ENCODE results near the gene C22orf39. TPM values are rescaled to one million over a fixed set of nuclear protein-coding genes. Genes with fewer than 3 reads are reported as not detected.

C22orf39 gene
- total RNA-seq, 2 experiments from 2014 or later, result 33.3 to 34.0 TPM

GRCh38 chr22:19407649-19408606 lies 39.6 kb downstream of the C22orf39 start:
- Mint-ChIP-seq H3K4me1 (peaks cover 8% of the 10 kb centered on the region), H3K9me3 (no peaks in the 10 kb centered on the region), H3K36me3 (ENCODE audit: low read depth) (peaks cover 37% of the 10 kb centered on the region), H3K27ac (no peak overlapping the region), H3K4me3 (no peak overlapping the region), H3K27me3 (no peaks in the 10 kb centered on the region)
- ChIA-PET POLR2A (no interaction called here), CTCF (interaction anchor here (1.0 kb wide), 1 partner anchor 15 kb away, joined by 3 read pairs; no protein-coding TSS in a partner anchor)
- no peak for DNase-seq

- H3K9me3 Mint-ChIP-seq, result no peaks in the 10 kb centered on the region
- no peak overlapping the region for H3K27ac Mint-ChIP-seq
- no peaks in the 10 kb centered on the region for H3K27me3 Mint-ChIP-seq
- POLR2A ChIA-PET, result no interaction called here
- no peak for DNase-seq
- peaks cover under 1% of the 10 kb centered on the region for H3K4me1 Mint-ChIP-seq
- peaks cover 31% of the 10 kb centered on the region for H3K36me3 Mint-ChIP-seq (ENCODE audit: low read depth)
- no peak overlapping the region for H3K4me3 Mint-ChIP-seq
- CTCF ChIA-PET, result no interaction called here
Observed at GRCh38 chr22:19406846-19407245, 40.7 kb downstream of the C22orf39 start.

GRCh38 chr22:19406281-19406811 lies 41.2 kb downstream of the C22orf39 start:
- POLR2A ChIA-PET, result no interaction called here
- H3K36me3 Mint-ChIP-seq (ENCODE audit: low read depth), result peaks cover 34% of the 10 kb centered on the region
- DNase-seq, result peak; percentile 16
- CTCF ChIA-PET, result interaction anchor here (0.9 kb wide), 1 partner anchor 9 kb away, joined by 3 read pairs; no protein-coding TSS in a partner anchor
- H3K27ac Mint-ChIP-seq, result peak overlapping the region; percentile 3
- H3K27me3 Mint-ChIP-seq, result no peaks in the 10 kb centered on the region
- no peaks in the 10 kb centered on the region for H3K9me3 Mint-ChIP-seq
- H3K4me1 Mint-ChIP-seq, result no peaks in the 10 kb centered on the region
- no peak overlapping the region for H3K4me3 Mint-ChIP-seq

- H3K4me1 Mint-ChIP-seq, result no peaks in the 10 kb centered on the region
- ChIA-PET CTCF (interaction anchor here (0.5 to 0.9 kb wide), 2 partner anchors 9 to 55 kb away, joined by 3 read pairs; no protein-coding TSS in a partner anchor), POLR2A (no interaction called here)
- no peaks in the 10 kb centered on the region for H3K9me3 Mint-ChIP-seq
- peaks cover 40% of the 10 kb centered on the region for H3K36me3 Mint-ChIP-seq (ENCODE audit: low read depth)
- DNase-seq, result no peak
- no peak overlapping the region for H3K4me3 Mint-ChIP-seq
- H3K27me3 Mint-ChIP-seq, result no peaks in the 10 kb centered on the region
- no peak overlapping the region for H3K27ac Mint-ChIP-seq
Observed at GRCh38 chr22:19405652-19406051, 41.9 kb downstream of the C22orf39 start.

- CTCF ChIA-PET, result interaction anchor here (0.5 kb wide), 1 partner anchor 56 kb away, joined by 3 read pairs; no protein-coding TSS in a partner anchor
- Mint-ChIP-seq H3K27ac (no peak overlapping the region), H3K9me3 (no peaks in the 10 kb centered on the region), H3K36me3 (ENCODE audit: low read depth) (peaks cover 38% of the 10 kb centered on the region), H3K4me1 (no peaks in the 10 kb centered on the region), H3K27me3 (no peaks in the 10 kb centered on the region), H3K4me3 (no peak overlapping the region)
- POLR2A ChIA-PET, result no interaction called here
- DNase-seq, result no peak
Observed at GRCh38 chr22:19405133-19405532, 42.4 kb downstream of the C22orf39 start.

GRCh38 chr22:19404676-19405075 lies 42.8 kb downstream of the C22orf39 start:
- no peak for DNase-seq
- H3K4me1 Mint-ChIP-seq, result no peaks in the 10 kb centered on the region
- peak overlapping the region; percentile 6 for H3K27ac Mint-ChIP-seq
- no peaks in the 10 kb centered on the region for H3K27me3 Mint-ChIP-seq
- POLR2A ChIA-PET, result no interaction called here
- peaks cover 34% of the 10 kb centered on the region for H3K36me3 Mint-ChIP-seq (ENCODE audit: low read depth)
- H3K9me3 Mint-ChIP-seq, result no peaks in the 10 kb centered on the region
- no peak overlapping the region for H3K4me3 Mint-ChIP-seq
- CTCF ChIA-PET, result no interaction called here

- DNase-seq, result no peak
- Mint-ChIP-seq H3K4me3 (no peak overlapping the region), H3K4me1 (peaks cover 6% of the 10 kb centered on the region), H3K9me3 (no peaks in the 10 kb centered on the region), H3K36me3 (ENCODE audit: low read depth) (peaks cover 37% of the 10 kb centered on the region), H3K27ac (no peak overlapping the region), H3K27me3 (no peaks in the 10 kb centered on the region)
- ChIA-PET CTCF (interaction anchor here (0.6 to 1.3 kb wide), 3 partner anchors 9 to 507 kb away, joined by 3 read pairs; no protein-coding TSS in a partner anchor), POLR2A (interaction anchor here (0.6 kb wide), 1 partner anchor 10 kb away, joined by 3 read pairs; no protein-coding TSS in a partner anchor)
Observed at GRCh38 chr22:19402642-19403191, 44.8 kb downstream of the C22orf39 start.

- CTCF ChIA-PET, result no interaction called here
- no peak for DNase-seq
- peaks cover 6% of the 10 kb centered on the region for H3K4me1 Mint-ChIP-seq
- POLR2A ChIA-PET, result no interaction called here
- H3K27me3 Mint-ChIP-seq, result no peaks in the 10 kb centered on the region
- H3K9me3 Mint-ChIP-seq, result no peaks in the 10 kb centered on the region
- H3K4me3 Mint-ChIP-seq, result no peak overlapping the region
- no peak overlapping the region for H3K27ac Mint-ChIP-seq
- H3K36me3 Mint-ChIP-seq (ENCODE audit: low read depth), result peaks cover 37% of the 10 kb centered on the region
Observed at GRCh38 chr22:19401483-19401882, 46.0 kb downstream of the C22orf39 start.

- Mint-ChIP-seq H3K27ac (no peak overlapping the region), H3K4me1 (peaks cover 6% of the 10 kb centered on the region), H3K9me3 (no peaks in the 10 kb centered on the region), H3K27me3 (no peaks in the 10 kb centered on the region), H3K4me3 (no peak overlapping the region), H3K36me3 (ENCODE audit: low read depth) (peaks cover 35% of the 10 kb centered on the region)
- ChIA-PET POLR2A (no interaction called here), CTCF (no interaction called here)
- no peak for DNase-seq
Observed at GRCh38 chr22:19400881-19401280, 46.6 kb downstream of the C22orf39 start.

- CTCF ChIA-PET, result interaction anchor here (0.6 to 0.7 kb wide), 3 partner anchors 21 to 560 kb away, joined by 3 read pairs; no protein-coding TSS in a partner anchor
- H3K4me3 Mint-ChIP-seq, result no peak overlapping the region
- peaks cover 40% of the 10 kb centered on the region for H3K36me3 Mint-ChIP-seq (ENCODE audit: low read depth)
Observed at GRCh38 chr22:19398652-19399051, 48.9 kb downstream of the C22orf39 start.

GRCh38 chr22:19398206-19398605 lies 49.3 kb downstream of the C22orf39 start:
- CTCF ChIA-PET, result interaction anchor here (0.6 kb wide), 1 partner anchor 22 kb away, joined by 3 read pairs; no protein-coding TSS in a partner anchor
- no peaks in the 10 kb centered on the region for H3K9me3 Mint-ChIP-seq
- peaks cover 6% of the 10 kb centered on the region for H3K4me1 Mint-ChIP-seq
- no peak overlapping the region for H3K4me3 Mint-ChIP-seq
- peaks cover 41% of the 10 kb centered on the region for H3K36me3 Mint-ChIP-seq (ENCODE audit: low read depth)
- no peaks in the 10 kb centered on the region for H3K27me3 Mint-ChIP-seq
- H3K27ac Mint-ChIP-seq, result peak overlapping the region; percentile 47
- POLR2A ChIA-PET, result no interaction called here
- no peak for DNase-seq

More at GRCh38 chr22:19398652-19399051, 48.9 kb downstream of the C22orf39 start:
- peaks cover 6% of the 10 kb centered on the region for H3K4me1 Mint-ChIP-seq
- POLR2A ChIA-PET, result no interaction called here
- H3K27ac Mint-ChIP-seq, result peak overlapping the region; percentile 47
- DNase-seq, result no peak
- no peaks in the 10 kb centered on the region for H3K9me3 Mint-ChIP-seq
- no peaks in the 10 kb centered on the region for H3K27me3 Mint-ChIP-seq

GRCh38 chr22:19397734-19398104 lies 49.8 kb downstream of the C22orf39 start:
- no peak overlapping the region for H3K4me3 Mint-ChIP-seq
- CTCF ChIA-PET, result interaction anchor here (0.9 to 1.4 kb wide), 2 partner anchors 8 to 219 kb away, joined by 3 read pairs; partner anchors contain the start of gene SLC25A1
- no peaks in the 10 kb centered on the region for H3K9me3 Mint-ChIP-seq
- no peaks in the 10 kb centered on the region for H3K27me3 Mint-ChIP-seq
- H3K36me3 Mint-ChIP-seq (ENCODE audit: low read depth), result peaks cover 43% of the 10 kb centered on the region
- H3K4me1 Mint-ChIP-seq, result peaks cover 6% of the 10 kb centered on the region
- POLR2A ChIA-PET, result no interaction called here
- DNase-seq, result no peak
- no peak overlapping the region for H3K27ac Mint-ChIP-seq
